Mesothelial cell of epicardium (in vitro differentiated cells): ENCODE data around the gene RELT. TPM values are rescaled to one million over a fixed set of nuclear protein-coding genes. Genes with fewer than 3 reads are reported as not detected.
A peak's percentile ranks its signal among the peaks of the same experiment; 100 is the strongest.

Source experiments
- DNase-seq, 2 experiments: peaks; one replicate each; pipeline ENCODE4 v3.0.0; 2021; ENCODE audit warnings: low spot score in 2 of 2; ENCODE audit not compliant: unreplicated experiment in 2 of 2
- H3K27ac Mint-ChIP-seq: 2 replicates; pipeline ENCODE4 v1.8.0; 2021; ENCODE audit warnings: mixed read lengths
- H3K27me3 Mint-ChIP-seq: 2 replicates; pipeline ENCODE4 v1.8.0; 2021; ENCODE audit warnings: low read depth, mixed read lengths
- H3K36me3 Mint-ChIP-seq: 2 replicates; pipeline ENCODE4 v1.8.0; 2021; ENCODE audit warnings: mixed read lengths
- H3K4me1 Mint-ChIP-seq: 2 replicates; pipeline ENCODE4 v1.8.0; 2021; ENCODE audit warnings: mixed read lengths
- H3K4me3 Mint-ChIP-seq: 2 replicates; pipeline ENCODE4 v1.8.0; 2021; ENCODE audit warnings: mild to moderate bottlenecking, moderate library complexity, mixed read lengths
- H3K9me3 Mint-ChIP-seq: 2 replicates; pipeline ENCODE4 v1.8.0; 2021; ENCODE audit warnings: mixed read lengths
- total RNA-seq: library from RNA; stranded (reverse); gene quantifications from 3 replicates; pipeline ENCODE4 v1.2.1, GENCODE V29; 2021
- TF ChIP-seq, protein P1 (sequence below): fragments of 200-600 bp; sonication (generic); IDR thresholded peaks from one replicate; pipeline ENCODE4 v1.5.0; 2021; ENCODE audit warnings: antibody characterized with exemption; ENCODE audit not compliant: unreplicated experiment

RELT gene
- total RNA-seq, 1 donor from 2014 or later = 5.1 TPM

DNA sequence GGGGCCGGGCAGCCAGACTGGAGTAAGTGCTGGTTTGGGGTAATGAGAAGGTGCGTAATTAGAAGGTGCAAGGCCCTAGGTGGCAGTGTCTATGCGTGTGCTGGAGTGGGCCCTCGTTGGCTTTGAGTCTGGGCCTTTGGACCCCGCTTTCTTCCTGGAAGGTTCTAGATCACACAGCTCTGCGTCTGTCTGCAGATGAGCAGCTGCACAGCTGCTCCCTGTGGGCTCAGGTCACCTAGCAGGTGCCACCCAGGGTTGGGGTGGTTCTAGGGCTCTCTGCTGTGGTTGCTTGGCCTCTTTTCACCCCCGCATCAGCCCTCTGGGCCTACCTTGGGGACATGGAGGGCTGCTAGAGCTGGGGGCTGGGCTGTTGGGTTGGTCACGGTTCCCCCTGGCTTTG is 10.3 kb downstream of the RELT start:
- no peaks in the 10 kb centered on the region for H3K9me3 Mint-ChIP-seq
- DNase-seq = no peak
- no peaks in the 10 kb centered on the region for H3K36me3 Mint-ChIP-seq
- no peaks in the 10 kb centered on the region for H3K27me3 Mint-ChIP-seq
- H3K4me3 Mint-ChIP-seq = no peak overlapping the region
- no peak overlapping the region for H3K27ac Mint-ChIP-seq
- TF ChIP-seq, protein P1, sequence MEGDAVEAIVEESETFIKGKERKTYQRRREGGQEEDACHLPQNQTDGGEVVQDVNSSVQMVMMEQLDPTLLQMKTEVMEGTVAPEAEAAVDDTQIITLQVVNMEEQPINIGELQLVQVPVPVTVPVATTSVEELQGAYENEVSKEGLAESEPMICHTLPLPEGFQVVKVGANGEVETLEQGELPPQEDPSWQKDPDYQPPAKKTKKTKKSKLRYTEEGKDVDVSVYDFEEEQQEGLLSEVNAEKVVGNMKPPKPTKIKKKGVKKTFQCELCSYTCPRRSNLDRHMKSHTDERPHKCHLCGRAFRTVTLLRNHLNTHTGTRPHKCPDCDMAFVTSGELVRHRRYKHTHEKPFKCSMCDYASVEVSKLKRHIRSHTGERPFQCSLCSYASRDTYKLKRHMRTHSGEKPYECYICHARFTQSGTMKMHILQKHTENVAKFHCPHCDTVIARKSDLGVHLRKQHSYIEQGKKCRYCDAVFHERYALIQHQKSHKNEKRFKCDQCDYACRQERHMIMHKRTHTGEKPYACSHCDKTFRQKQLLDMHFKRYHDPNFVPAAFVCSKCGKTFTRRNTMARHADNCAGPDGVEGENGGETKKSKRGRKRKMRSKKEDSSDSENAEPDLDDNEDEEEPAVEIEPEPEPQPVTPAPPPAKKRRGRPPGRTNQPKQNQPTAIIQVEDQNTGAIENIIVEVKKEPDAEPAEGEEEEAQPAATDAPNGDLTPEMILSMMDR = no peak
- peaks cover 39% of the 10 kb centered on the region for H3K4me1 Mint-ChIP-seq

DNA sequence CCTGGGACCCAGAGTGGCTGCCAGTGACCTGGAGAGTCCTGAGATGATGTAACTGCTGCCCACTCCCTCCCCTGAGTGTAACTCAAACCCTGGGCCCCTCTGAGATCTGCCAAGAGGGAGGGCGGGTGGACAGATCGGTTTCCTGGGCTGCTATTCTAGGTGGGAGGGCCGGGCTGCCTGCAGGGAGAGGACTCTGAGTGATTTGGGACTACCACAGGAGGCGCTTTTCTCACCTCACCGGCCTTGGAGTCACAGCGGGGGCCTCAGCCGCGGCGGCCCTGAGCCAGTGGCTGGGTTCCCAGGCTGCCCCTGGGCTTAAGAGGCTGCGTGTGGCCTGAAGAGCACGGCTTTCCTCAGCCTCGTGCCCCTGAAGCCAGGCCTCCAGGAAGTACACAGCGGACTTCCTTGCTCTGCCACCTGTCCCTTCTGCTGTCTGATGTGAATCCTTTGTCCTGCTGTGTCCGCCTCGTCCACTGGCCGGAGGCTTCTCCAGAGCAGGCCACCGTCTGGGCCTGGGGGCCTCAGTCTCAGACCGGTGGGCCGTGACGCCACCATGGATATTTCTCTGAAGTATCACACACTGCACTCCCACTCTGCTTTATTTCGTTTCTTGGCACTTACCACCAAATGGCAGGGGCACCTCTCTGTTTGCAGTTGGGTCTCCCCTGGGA is 11.5 kb downstream of the RELT start:
- H3K27ac Mint-ChIP-seq = no peak overlapping the region
- no peak for DNase-seq
- no peaks in the 10 kb centered on the region for H3K36me3 Mint-ChIP-seq
- no peaks in the 10 kb centered on the region for H3K9me3 Mint-ChIP-seq
- no peak overlapping the region for H3K4me3 Mint-ChIP-seq
- no peaks in the 10 kb centered on the region for H3K27me3 Mint-ChIP-seq
- TF ChIP-seq, protein P1 = no peak
- H3K4me1 Mint-ChIP-seq = peaks cover 39% of the 10 kb centered on the region

- H3K4me3 Mint-ChIP-seq = no peak overlapping the region
- TF ChIP-seq, protein P1 = no peak
- H3K9me3 Mint-ChIP-seq = no peaks in the 10 kb centered on the region
- no peaks in the 10 kb centered on the region for H3K27me3 Mint-ChIP-seq
- peaks cover 37% of the 10 kb centered on the region for H3K4me1 Mint-ChIP-seq
- H3K36me3 Mint-ChIP-seq = no peaks in the 10 kb centered on the region
- DNase-seq = no peak
- H3K27ac Mint-ChIP-seq = peak overlapping the region; percentile 16
Measured at GRCh38 chr11:73388265-73389133, 12.3 kb downstream of the RELT start.

DNA sequence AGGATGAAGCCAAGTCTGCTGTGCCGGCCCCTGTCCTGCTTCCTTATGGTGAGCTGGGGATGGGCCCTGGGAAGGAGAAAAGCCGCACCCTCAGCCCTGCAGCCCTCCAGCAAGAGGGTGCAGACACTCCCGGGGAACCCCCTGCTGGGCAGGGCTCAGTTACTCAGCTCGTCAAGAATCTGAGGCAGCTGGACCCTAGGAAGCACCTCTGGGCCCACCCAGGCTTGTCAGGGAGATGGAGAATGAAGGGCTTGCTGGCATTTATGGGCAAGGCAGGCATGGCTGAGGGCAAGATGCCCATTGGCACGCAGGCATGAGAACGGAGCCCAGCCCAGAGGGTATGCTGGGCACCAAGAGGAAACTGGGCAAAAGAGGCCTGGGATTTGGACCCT is 12.9 kb downstream of the RELT start:
- Mint-ChIP-seq H3K9me3 (no peaks in the 10 kb centered on the region), H3K27ac (peak overlapping the region; percentile 16)
- TF ChIP-seq, protein P1 = no peak

DNA sequence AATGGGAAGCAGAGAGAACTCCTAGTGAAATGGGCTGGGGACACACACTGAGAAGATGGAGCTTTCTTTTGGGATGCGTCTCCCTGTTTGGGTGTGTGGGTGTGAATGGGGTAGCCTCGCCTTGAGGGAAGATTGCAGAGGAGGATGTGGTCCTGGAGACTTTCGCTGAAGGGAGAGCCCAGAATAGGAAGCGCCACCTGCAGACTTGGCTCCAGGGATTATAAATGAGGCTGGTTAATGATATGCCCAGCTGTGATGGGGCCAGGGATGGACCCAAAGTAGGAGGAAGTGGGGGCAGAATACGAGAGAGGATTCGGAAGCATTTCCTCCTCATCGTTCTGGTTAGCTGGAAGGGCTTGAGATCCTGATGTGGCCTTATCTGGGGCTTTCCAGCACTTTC is 13.7 kb downstream of the RELT start:
- H3K27ac Mint-ChIP-seq = no peak overlapping the region
- no peak for DNase-seq
- H3K36me3 Mint-ChIP-seq = no peaks in the 10 kb centered on the region
- no peaks in the 10 kb centered on the region for H3K9me3 Mint-ChIP-seq
- no peak overlapping the region for H3K4me3 Mint-ChIP-seq
- TF ChIP-seq, protein P1 = no peak
- H3K27me3 Mint-ChIP-seq = no peaks in the 10 kb centered on the region
- H3K4me1 Mint-ChIP-seq = peaks cover 31% of the 10 kb centered on the region

More for the DNA sequence above, 12.9 kb downstream of the RELT start:
- no peak overlapping the region for H3K4me3 Mint-ChIP-seq
- no peaks in the 10 kb centered on the region for H3K36me3 Mint-ChIP-seq
- peaks cover 31% of the 10 kb centered on the region for H3K4me1 Mint-ChIP-seq
- no peak for DNase-seq
- no peaks in the 10 kb centered on the region for H3K27me3 Mint-ChIP-seq
